ENCODE results near the gene BTBD16.
A peak's percentile ranks its signal among the peaks of the same experiment; 100 is the strongest.

The BTBD16 gene

GRCh38 chr10:122347170-122347841 lies 76.2 kb downstream of the BTBD16 start:
- DNase-seq = no peak

GRCh38 chr10:122348512-122348911 lies 77.4 kb downstream of the BTBD16 start:
- DNase-seq = no peak

GRCh38 chr10:122348935-122349361 lies 77.9 kb downstream of the BTBD16 start:
- no peak for DNase-seq

- DNase-seq = no peak
Observed at GRCh38 chr10:122349758-122350369, 78.8 kb downstream of the BTBD16 start.

GRCh38 chr10:122350893-122351292 lies 79.8 kb downstream of the BTBD16 start:
- no peak for DNase-seq

- no peak for DNase-seq
Observed at GRCh38 chr10:122352817-122353525, 81.9 kb downstream of the BTBD16 start.

- no peak for DNase-seq
Observed at GRCh38 chr10:122354383-122354782, 83.3 kb downstream of the BTBD16 start.

GRCh38 chr10:122357685-122358084 lies 86.6 kb downstream of the BTBD16 start:
- no peak for DNase-seq

GRCh38 chr10:122359621-122360020 lies 88.5 kb downstream of the BTBD16 start:
- no peak for DNase-seq

- no peak for DNase-seq
Observed at GRCh38 chr10:122361046-122361445, 90.0 kb downstream of the BTBD16 start.

- DNase-seq = no peak
Observed at GRCh38 chr10:122362031-122362592, 91.0 kb downstream of the BTBD16 start.

- DNase-seq = no peak
Observed at GRCh38 chr10:122362621-122363020, 91.5 kb downstream of the BTBD16 start.

- no peak for DNase-seq
Observed at GRCh38 chr10:122363311-122363710, 92.2 kb downstream of the BTBD16 start.

- no peak for DNase-seq
Observed at GRCh38 chr10:122363722-122364463, 92.8 kb downstream of the BTBD16 start.

- no peak for DNase-seq
Observed at GRCh38 chr10:122368502-122369254, 97.6 kb downstream of the BTBD16 start.

- DNase-seq = no peak
Observed at GRCh38 chr10:122373108-122373507, 102.0 kb downstream of the BTBD16 start.

GRCh38 chr10:122373721-122374120 lies 102.6 kb downstream of the BTBD16 start:
- DNase-seq = no peak

GRCh38 chr10:122374237-122374858 lies 103.3 kb downstream of the BTBD16 start, which contains the start of gene PLEKHA1:
PLEKHA1 (plus strand) TSS chr10:122374708; CDS start chr10:122393201, 18,493 bp downstream.
- DNase-seq = peak; percentile 84

- DNase-seq = peak; percentile 39
Observed at GRCh38 chr10:122374859-122375678, 104.0 kb downstream of the BTBD16 start.

GRCh38 chr10:122375679-122376160 lies 104.6 kb downstream of the BTBD16 start:
- no peak for DNase-seq
